Epithelial cell of proximal tubule (primary cell): ENCODE results near the gene MAGEF1. TPM values are rescaled to one million over a fixed set of nuclear protein-coding genes. Genes with fewer than 3 reads are reported as not detected.

Experiments used
- DNase-seq: peaks from one replicate; pipeline ENCODE4 v3.0.0-alpha.2; 2011; ENCODE audit warnings: low read depth
- H3K4me3 ChIP-seq: 2 replicates; pipeline ENCODE4 v1.5.1; 2011; ENCODE audit warnings: low read depth, mild to moderate bottlenecking, low read length
- CTCF ChIP-seq: conservative IDR thresholded peaks from 2 replicates; pipeline ENCODE4 v1.5.1; 2012; ENCODE audit warnings: low read depth, mild to moderate bottlenecking, low read length
- total RNA-seq: library from RNA; depleted of rRNA; stranded (reverse); fragments of >200 nt; gene quantifications from 2 replicates; pipeline ENCODE4 v1.2.3, GENCODE V29; 2015

MAGEF1 gene
- total RNA-seq, 1 donor from 2014 or later = 27.5 TPM

DNA sequence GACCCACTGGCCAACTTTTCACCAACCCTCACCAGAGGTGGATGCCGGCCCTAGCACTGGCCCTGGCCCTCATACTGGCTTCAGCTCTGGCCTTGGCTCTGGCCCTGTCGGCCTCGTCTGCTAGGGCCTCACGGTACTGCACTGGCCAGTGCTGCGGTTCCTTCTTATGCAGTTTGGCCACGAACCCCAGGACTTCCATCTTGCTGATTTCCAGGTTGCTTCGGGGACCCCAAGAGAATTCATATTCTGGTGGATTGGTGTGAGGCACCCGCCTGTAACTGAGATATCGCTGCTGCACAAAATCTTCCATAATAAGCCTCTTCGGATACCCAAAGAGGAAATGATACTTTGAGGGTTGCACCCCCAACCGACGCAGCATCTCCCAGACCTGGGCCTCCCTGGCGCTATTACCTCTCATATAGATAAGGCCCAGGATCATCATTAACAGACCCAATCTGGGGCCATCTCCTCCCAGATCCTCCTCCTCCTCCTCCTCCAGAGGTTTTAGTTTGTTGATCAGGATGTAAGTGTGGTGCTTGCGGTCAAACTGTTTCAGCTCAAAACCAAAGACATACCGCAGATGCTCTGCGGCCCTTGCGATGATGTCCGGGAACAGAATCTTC lies 883 bp downstream of the MAGEF1 start:
- no peak for TF ChIP-seq CTCF
- peak overlapping the region; percentile 86 for H3K4me3 ChIP-seq
- DNase-seq = no peak

- DNase-seq = no peak
- TF ChIP-seq CTCF = no peak
- H3K4me3 ChIP-seq = no peak overlapping the region
Measured at GRCh38 chr3:184703657-184704056, 8.2 kb downstream of the MAGEF1 start.

DNA sequence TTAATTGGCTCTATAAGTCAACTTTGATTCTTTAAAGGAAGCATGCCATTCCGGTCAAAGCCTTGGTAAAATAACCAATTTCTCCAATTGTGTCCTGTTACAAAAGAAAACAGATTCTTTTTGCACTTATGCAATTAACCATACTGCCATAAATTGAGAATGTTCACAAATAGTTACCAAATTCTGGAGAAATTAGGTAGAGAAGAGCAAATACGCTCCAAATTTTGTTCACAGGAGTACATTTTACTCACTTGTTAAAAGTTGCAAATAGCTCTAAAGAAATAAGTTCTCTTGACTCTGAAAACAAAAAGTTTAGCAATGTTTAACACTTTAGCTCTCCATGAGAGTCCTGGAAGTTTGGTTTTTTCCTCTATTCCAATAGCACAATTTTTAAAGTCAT lies 11.1 kb downstream of the MAGEF1 start:
- DNase-seq = no peak
- no peak for TF ChIP-seq CTCF
- no peak overlapping the region for H3K4me3 ChIP-seq

DNA sequence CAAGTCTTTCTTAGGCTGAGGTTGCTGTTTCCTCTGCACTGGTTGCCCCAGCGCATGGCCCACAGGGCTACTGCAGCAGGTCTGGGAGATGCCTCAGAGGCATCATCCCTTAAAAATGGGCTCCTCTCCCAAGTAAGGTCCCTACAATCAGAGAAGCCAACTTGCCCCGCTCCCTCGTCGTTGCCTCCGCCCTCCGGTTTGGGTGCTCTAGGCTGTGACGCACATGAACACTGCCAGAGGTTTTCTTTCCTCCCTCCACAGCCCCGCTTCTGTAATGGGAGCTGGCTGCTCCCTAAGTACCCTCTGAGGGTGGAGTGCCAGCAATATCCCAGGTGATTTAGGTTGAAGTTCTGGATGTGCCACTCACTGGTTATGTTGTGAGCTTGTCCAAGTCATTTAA lies 14.0 kb downstream of the MAGEF1 start:
- TF ChIP-seq CTCF = no peak
- no peak for DNase-seq
- H3K4me3 ChIP-seq = no peak overlapping the region

DNA sequence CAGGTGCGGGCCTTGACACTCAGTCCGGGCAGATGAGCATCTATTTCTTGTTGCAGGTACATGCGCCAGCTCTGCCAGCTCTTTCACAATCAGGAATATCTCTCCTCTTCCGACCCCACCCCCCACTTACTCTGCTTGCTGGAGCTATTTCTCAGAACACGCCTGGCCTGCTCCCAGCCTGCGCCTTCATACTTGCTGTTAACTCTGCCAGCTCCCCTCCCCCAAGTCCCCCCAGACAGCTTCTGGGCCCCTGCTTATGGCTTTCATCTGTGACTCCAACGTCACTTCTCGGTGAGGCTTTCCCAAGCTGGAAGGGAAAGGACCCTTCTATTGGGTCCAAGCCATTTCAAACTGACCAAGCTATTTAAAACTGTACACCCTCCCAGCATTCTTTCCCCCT lies 15.2 kb downstream of the MAGEF1 start:
- TF ChIP-seq CTCF = no peak
- H3K4me3 ChIP-seq = no peak overlapping the region
- no peak for DNase-seq

DNA sequence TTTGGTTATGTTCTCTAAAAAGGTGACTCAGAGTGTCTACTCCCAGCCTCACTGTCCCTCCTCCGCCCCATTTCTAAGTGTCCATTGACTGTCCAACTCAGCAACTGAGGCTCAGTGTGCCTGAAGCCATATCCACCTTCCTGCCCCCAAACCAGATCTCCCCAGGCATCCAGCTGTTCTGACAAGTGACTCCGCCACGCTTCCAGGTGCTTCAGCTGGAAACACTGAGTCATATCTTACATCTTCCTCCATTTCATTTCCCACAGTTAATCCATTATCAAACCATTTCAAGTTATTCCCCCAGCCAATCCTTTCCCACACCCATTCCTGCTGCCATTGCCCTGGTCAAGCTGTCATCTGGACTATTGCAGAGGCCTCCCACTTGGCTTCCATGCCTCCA lies 17.1 kb downstream of the MAGEF1 start:
- TF ChIP-seq CTCF = no peak
- no peak overlapping the region for H3K4me3 ChIP-seq
- DNase-seq = no peak

DNA sequence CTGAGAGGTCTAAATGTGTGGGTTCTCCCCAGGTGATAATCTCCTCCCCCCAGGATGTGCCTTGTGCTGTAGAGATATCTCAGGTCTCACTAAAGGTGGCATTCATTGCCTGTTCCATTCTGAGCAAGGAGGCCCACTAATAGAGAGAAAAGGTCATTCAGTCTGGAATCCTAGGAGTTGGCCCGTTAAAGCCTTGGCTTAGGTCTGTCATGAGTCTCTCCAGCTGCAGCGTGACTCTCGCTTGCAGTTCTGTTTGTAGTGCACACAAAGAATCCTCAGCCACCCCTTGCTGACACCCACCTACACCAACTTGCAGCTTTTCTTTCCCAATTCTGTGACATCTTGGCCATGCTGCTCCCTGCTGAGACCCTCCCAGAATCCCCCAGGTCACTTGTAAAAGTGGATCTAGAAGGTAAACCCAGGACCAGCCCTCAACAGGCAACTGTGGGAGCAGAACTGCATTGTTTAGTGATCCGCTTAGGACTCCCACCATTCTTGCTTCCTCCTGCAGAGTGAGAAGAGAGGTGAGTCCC lies 17.7 kb downstream of the MAGEF1 start:
- no peak for TF ChIP-seq CTCF
- no peak for DNase-seq
- H3K4me3 ChIP-seq = no peak overlapping the region
